ENCODE results near the gene MSH6.

MSH6 gene

GRCh38 chr2:47782381-47782670, 619 bp upstream of the MSH6 start:
- FAIRE-seq, result no peak

GRCh38 chr2:47783486-47784351, 774 bp downstream of the MSH6 start:
- FAIRE-seq, result no peak

- FAIRE-seq, result no peak
Observed at GRCh38 chr2:47784352-47784851, 1.5 kb downstream of the MSH6 start.

GRCh38 chr2:47785986-47786385, 3.0 kb downstream of the MSH6 start:
- no peak for FAIRE-seq

- no peak for FAIRE-seq
Observed at GRCh38 chr2:47796090-47796697, 13.2 kb downstream of the MSH6 start.

- FAIRE-seq, result no peak
Observed at GRCh38 chr2:47798631-47799030, 15.7 kb downstream of the MSH6 start.

GRCh38 chr2:47799031-47799609, 16.2 kb downstream of the MSH6 start:
- no peak for FAIRE-seq

- no peak for FAIRE-seq
Observed at GRCh38 chr2:47801118-47801517, 18.2 kb downstream of the MSH6 start.

GRCh38 chr2:47803363-47803762, 20.4 kb downstream of the MSH6 start:
- FAIRE-seq, result no peak

GRCh38 chr2:47803770-47804169, 20.8 kb downstream of the MSH6 start:
- no peak for FAIRE-seq

GRCh38 chr2:47805850-47806249, 22.9 kb downstream of the MSH6 start:
- FAIRE-seq, result no peak

- FAIRE-seq, result no peak
Observed at GRCh38 chr2:47808614-47809013, 25.7 kb downstream of the MSH6 start.

- FAIRE-seq, result no peak
Observed at GRCh38 chr2:47809903-47810302, 27.0 kb downstream of the MSH6 start.

GRCh38 chr2:47810850-47811249, 27.9 kb downstream of the MSH6 start:
- FAIRE-seq, result no peak

- no peak for FAIRE-seq
Observed at GRCh38 chr2:47811668-47812067, 28.7 kb downstream of the MSH6 start.

GRCh38 chr2:47815764-47816163, 32.8 kb downstream of the MSH6 start:
- no peak for FAIRE-seq

GRCh38 chr2:47818777-47819176, 35.8 kb downstream of the MSH6 start:
- FAIRE-seq, result no peak

GRCh38 chr2:47819834-47820233, 36.9 kb downstream of the MSH6 start:
- FAIRE-seq, result no peak

- FAIRE-seq, result peak; percentile 44
Observed at GRCh38 chr2:47822518-47822917, 39.6 kb downstream of the MSH6 start.

- FAIRE-seq, result no peak
Observed at GRCh38 chr2:47833516-47833968, 50.6 kb downstream of the MSH6 start.

- FAIRE-seq, result no peak
Observed at GRCh38 chr2:47838249-47838648, 55.3 kb downstream of the MSH6 start.

GRCh38 chr2:47838686-47839085, 55.7 kb downstream of the MSH6 start:
- FAIRE-seq, result no peak

- FAIRE-seq, result no peak
Observed at GRCh38 chr2:47842846-47843245, 59.9 kb downstream of the MSH6 start.

GRCh38 chr2:47843407-47843806, 60.5 kb downstream of the MSH6 start:
- FAIRE-seq, result no peak

Data from G401.6 (cell line).